Stomach (tissue), 9 donors: ENCODE results near the gene TTLL11. TPM values are rescaled to one million over a fixed set of nuclear protein-coding genes. Genes with fewer than 3 reads are reported as not detected.
A peak's percentile ranks its signal among the peaks of the same experiment; 100 is the strongest.

Experiments
- DNase-seq, 2 donors: peaks; one replicate each; pipeline versions ENCODE4 v3.0.0 to v3.0.0-alpha.2; 2013 to 2019
- H3K27ac ChIP-seq, 5 donors: fragments of 200-600 bp in 4 of 5; sonication (generic) in 4 of 5; one replicate each; pipeline ENCODE4 v1.5.1; 2013 to 2019; ENCODE audit warnings: mild to moderate bottlenecking in 1 of 5, moderate library complexity in 1 of 5
- H3K27me3 ChIP-seq, 3 donors: fragments of 200-600 bp; sonication (generic); one replicate each; pipeline ENCODE4 v1.5.1; 2017 to 2019; ENCODE audit warnings: mixed run types in 1 of 3
- H3K36me3 ChIP-seq, 4 donors: fragments of 200-600 bp; sonication (generic); 1 replicate in 3 of 4; 2 replicates in 1 of 4; pipeline ENCODE4 v1.5.1; 2016 to 2019
- H3K4me1 ChIP-seq, 4 donors: fragments of 200-600 bp; sonication (generic); one replicate each; pipeline ENCODE4 v1.5.1; 2016 to 2019
- H3K4me3 ChIP-seq, 4 donors: fragments of 200-600 bp; sonication (generic) in 3 of 4; one replicate each; pipeline ENCODE4 v1.5.1; 2016 to 2019; ENCODE audit warnings: mild to moderate bottlenecking in 1 of 4
- H3K9me3 ChIP-seq, 4 donors: fragments of 200-600 bp; sonication (generic); one replicate each; pipeline ENCODE4 v1.5.1; 2016 to 2019
- EP300 ChIP-seq: sonication (generic); formaldehyde crosslinking; IDR thresholded peaks from one replicate; pipeline ENCODE4 v1.6.1; 2017; ENCODE audit warnings: antibody characterized with exemption
- POLR2A ChIP-seq, 4 donors: fragments of 450-650 bp; IDR thresholded peaks; one replicate each; pipeline ENCODE4 v1.6.1; 2016; ENCODE audit warnings: antibody characterized with exemption in 4 of 4, control low read depth in 2 of 4, mild to moderate bottlenecking in 1 of 4, moderate library complexity in 1 of 4
- POLR2AphosphoS5 ChIP-seq, 3 donors: sonication (generic); formaldehyde crosslinking; IDR thresholded peaks; one replicate each; pipeline ENCODE4 v1.6.1; 2016; ENCODE audit warnings: antibody characterized with exemption in 3 of 3
- WGBS, 5 donors: extraction: QIAGEN DNeasy Blood & Tissue Kit in 3 of 5; methylation state at CpG; one replicate each; pipeline versions ENCODE4 v1.1.5 to v1.1.7; 2013 to 2018; 5-methylcytosine and 5-hydroxymethylcytosine counted together
- intact Hi-C: fragments of 100-400 bp; cut with DNase I; formaldehyde crosslinking; loops from one replicate; pipeline ENCODE4 v1.15.1; 2023; ENCODE audit warnings: low total_unique reads
- polyA plus RNA-seq, 3 donors: library from polyadenylated mRNA; stranded (reverse); fragments of 200-250 nt; gene quantifications; one replicate each; pipeline ENCODE4 v1.2.3, GENCODE V29; 2013
- total RNA-seq, 5 donors: library from RNA; depleted of rRNA; stranded (reverse); fragments of >200 nt; gene quantifications; one replicate each; pipeline versions ENCODE4 v1.1.0 to v1.2.3, GENCODE V29; 2014 to 2016
- TF ChIP-seq, protein P1 (sequence below), 7 experiments: fragments of 450-650 bp in 4 of 7; fragments of 200-600 bp in 3 of 7; sonication (generic) in 3 of 7; IDR thresholded peaks; one replicate each; pipeline ENCODE4 v1.5.1; 2016 to 2019; ENCODE audit warnings: antibody characterized with exemption in 7 of 7, control low read depth in 2 of 7, mild to moderate bottlenecking in 1 of 7
- donor health status: healthy with polysubstance abuse.
- donor health status: Bipolar disorder and iron deficiency.
- donor health status: healthy.

The TTLL11 gene
- total and polyA plus RNA-seq, 8 donors = 3.6 to 18.2 (median 9.4) TPM

DNA sequence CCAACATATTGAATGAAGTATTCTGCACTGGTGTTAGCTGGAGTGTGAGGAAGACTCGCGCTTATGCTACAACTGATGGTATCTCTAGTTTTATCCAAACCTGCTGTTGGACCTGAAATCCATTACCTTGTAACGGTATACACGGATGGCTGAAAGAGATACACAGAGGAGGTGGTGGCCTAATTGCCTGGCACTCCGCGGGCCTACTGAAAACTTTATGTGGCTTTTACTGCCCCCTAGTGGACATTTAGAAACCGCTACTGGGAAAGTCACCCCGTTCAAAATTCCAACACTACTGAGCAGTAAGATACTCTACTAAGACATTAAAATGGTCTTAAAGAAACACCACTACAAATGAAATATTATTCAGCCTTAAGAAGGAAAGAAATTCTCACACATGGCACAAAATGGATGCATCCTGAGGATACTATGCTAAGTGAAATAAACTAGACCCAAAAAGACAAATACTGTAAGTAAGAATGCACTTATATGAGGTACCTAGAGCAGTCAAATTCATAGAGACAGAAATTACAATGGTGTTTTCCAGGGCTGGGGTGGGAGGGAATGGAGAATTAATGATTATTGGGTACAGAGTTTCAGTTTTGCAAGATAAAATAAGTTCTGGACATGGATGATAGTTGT, 100.4 kb downstream of the TTLL11 start:
- DNase-seq = peak; percentile 67 to 90

DNA sequence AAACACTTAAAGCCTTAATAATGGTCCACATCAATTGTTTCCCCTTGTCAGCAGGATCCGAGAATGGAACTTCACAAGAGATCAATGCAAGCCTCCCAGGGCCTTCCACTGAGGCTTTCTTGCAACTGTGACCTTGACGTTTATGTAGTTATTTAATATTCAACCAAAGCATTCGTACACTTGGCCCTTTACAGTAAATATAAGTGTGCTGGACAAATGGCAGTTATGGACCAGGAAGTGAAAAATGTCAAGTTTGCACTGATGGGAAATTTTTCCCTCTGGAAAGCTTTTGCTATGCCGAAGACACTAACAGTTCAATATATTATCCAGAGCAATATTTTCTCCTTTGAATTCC, 101.8 kb downstream of the TTLL11 start:
- TF ChIP-seq, protein P1, sequence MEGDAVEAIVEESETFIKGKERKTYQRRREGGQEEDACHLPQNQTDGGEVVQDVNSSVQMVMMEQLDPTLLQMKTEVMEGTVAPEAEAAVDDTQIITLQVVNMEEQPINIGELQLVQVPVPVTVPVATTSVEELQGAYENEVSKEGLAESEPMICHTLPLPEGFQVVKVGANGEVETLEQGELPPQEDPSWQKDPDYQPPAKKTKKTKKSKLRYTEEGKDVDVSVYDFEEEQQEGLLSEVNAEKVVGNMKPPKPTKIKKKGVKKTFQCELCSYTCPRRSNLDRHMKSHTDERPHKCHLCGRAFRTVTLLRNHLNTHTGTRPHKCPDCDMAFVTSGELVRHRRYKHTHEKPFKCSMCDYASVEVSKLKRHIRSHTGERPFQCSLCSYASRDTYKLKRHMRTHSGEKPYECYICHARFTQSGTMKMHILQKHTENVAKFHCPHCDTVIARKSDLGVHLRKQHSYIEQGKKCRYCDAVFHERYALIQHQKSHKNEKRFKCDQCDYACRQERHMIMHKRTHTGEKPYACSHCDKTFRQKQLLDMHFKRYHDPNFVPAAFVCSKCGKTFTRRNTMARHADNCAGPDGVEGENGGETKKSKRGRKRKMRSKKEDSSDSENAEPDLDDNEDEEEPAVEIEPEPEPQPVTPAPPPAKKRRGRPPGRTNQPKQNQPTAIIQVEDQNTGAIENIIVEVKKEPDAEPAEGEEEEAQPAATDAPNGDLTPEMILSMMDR (IDR thresholded peaks at IDR 0.05) = no peak
- TF ChIP-seq EP300 = no peak
- no peak for TF ChIP-seq POLR2AphosphoS5 (IDR thresholded peaks at IDR 0.05)
- no peak for TF ChIP-seq POLR2A (IDR thresholded peaks at IDR 0.05)
- intact Hi-C loops = loop anchor here (10.0 kb wide), 1 partner anchor 306 kb away; no protein-coding TSS in a partner anchor
- DNase-seq = no peak
- Histone ChIP-seq H3K36me3 (peaks cover 0 to 14% (median 10%) of the 10 kb centered on the region in 4 donors), H3K4me3 (no peak overlapping the region), H3K4me1 (peaks cover 0 to 22% (median 10%) of the 10 kb centered on the region in 4 donors), H3K9me3 (no peaks in the 10 kb centered on the region), H3K27me3 (no peaks in the 10 kb centered on the region), H3K27ac (peak overlapping the region in 1 of 5 donors; percentile 15)
- WGBS, 5 donors = 31 to 59% (median 43%) methylated on average over 4 of the region's 4 CpGs

More for the DNA sequence above, 100.4 kb downstream of the TTLL11 start:
- Histone ChIP-seq H3K9me3 (no peaks in the 10 kb centered on the region), H3K4me3 (no peak overlapping the region), H3K27me3 (no peaks in the 10 kb centered on the region), H3K4me1 (peaks cover 0 to 22% (median 13%) of the 10 kb centered on the region in 4 donors), H3K36me3 (peaks cover 0 to 13% (median 9%) of the 10 kb centered on the region in 4 donors), H3K27ac (no peak overlapping the region)
- 10 to 15% (median 13%) methylated on average over 8 of the region's 8 CpGs for WGBS, 5 donors
- intact Hi-C loops = loop anchor here (10.0 kb wide), 1 partner anchor 308 kb away; no protein-coding TSS in a partner anchor
- TF ChIP-seq EP300 (no peak), POLR2A (IDR thresholded peaks at IDR 0.05) (no peak), POLR2AphosphoS5 (IDR thresholded peaks at IDR 0.05) (peak in 1 of 3 donors; percentile 29)
- TF ChIP-seq, protein P1 (IDR thresholded peaks at IDR 0.05) = peak in 5 of 7 experiments; percentile 49 to 89 (median 84)

DNA sequence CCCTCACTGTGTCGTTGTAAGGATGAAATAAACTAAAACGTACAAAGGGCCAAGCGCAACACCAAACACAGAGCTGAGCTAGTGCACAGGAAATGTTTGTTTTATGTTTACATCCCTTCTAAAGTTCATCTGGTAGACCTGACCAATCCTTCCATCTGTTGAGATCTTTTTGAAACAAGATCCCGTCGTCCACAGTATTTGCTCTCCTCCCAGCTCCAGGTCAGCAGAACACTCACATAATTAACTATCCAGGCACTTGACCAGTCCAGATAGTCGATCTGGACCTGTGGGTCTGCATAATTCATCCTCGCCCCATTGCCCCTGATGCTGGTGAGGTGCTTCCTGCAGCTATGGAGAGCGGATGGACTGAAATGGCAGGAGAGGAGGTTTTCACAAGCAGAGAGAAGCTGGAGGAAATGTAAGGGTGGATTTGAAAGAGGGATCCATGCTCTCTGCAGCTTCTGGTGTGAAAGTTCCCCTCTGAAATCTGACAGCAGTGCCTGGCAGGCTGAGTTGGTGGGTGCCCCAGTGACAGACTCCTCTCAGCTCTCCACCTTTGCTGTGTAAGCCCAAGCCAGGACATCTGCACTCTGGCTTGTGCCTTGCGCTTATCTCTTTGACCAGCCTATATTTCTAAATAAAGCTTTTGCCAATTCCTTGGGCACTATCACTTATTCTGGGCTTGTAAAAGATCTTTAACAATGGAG, 102.4 kb downstream of the TTLL11 start:
- TF ChIP-seq, protein P1 (IDR thresholded peaks at IDR 0.05) = no peak
- TF ChIP-seq EP300 (no peak), POLR2A (IDR thresholded peaks at IDR 0.05) (no peak), POLR2AphosphoS5 (IDR thresholded peaks at IDR 0.05) (no peak)
- Histone ChIP-seq H3K4me3 (no peak overlapping the region), H3K27ac (peak overlapping the region in 1 of 5 donors; percentile 15), H3K9me3 (no peaks in the 10 kb centered on the region), H3K36me3 (peaks cover 0 to 14% (median 10%) of the 10 kb centered on the region in 4 donors), H3K27me3 (no peaks in the 10 kb centered on the region), H3K4me1 (peaks cover 0 to 22% (median 10%) of the 10 kb centered on the region in 4 donors)
- no peak for DNase-seq
- WGBS, 5 donors = 49 to 73% (median 64%) methylated on average over 9 of the region's 9 CpGs
- intact Hi-C loops = loop anchor here (10.0 kb wide), 1 partner anchor 306 kb away; no protein-coding TSS in a partner anchor

DNA sequence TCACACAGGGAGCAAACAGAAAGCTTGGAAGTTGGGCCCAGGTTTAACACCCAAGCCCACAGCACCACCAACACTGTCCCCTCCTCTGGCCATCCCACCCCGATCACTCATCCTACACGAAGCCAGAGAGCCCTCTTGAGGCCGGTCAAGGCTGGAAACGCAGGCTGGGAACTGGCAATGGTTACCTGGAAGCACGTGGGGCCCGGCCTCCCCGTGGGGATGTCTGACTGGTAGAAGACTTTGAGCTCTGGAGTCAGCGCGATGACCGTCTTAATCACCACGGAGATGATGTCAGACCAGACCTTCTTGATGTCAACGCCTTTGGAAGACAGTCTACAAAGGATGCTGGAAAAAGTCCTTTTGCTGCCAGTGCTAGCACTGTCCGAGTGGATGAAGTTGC, 104.1 kb downstream of the TTLL11 start:
- Histone ChIP-seq H3K4me1 (peaks cover 0 to 34% (median 15%) of the 10 kb centered on the region in 4 donors), H3K4me3 (no peak overlapping the region), H3K9me3 (no peaks in the 10 kb centered on the region), H3K36me3 (peaks cover 0 to 14% (median 10%) of the 10 kb centered on the region in 4 donors), H3K27ac (no peak overlapping the region), H3K27me3 (no peaks in the 10 kb centered on the region)
- TF ChIP-seq, protein P1 (IDR thresholded peaks at IDR 0.05) = no peak
- TF ChIP-seq EP300 (no peak), POLR2AphosphoS5 (IDR thresholded peaks at IDR 0.05) (no peak), POLR2A (IDR thresholded peaks at IDR 0.05) (no peak)
- intact Hi-C loops = no loop called here
- 73 to 82% (median 77%) methylated on average over 13 of the region's 13 CpGs for WGBS, 5 donors
- peak in 1 of 2 donors; percentile 56 for DNase-seq
